ENCODE measurements around the gene NDE1.

NDE1 gene

GRCh38 chr16:15676506-15676905 is 26.5 kb downstream of the NDE1 start:
- no peak overlapping the region for H3K4me3 ChIP-seq (ENCODE audit: low read length in 2 of 2)

GRCh38 chr16:15677447-15677846 is 27.4 kb downstream of the NDE1 start:
- H3K4me1 ChIP-seq (ENCODE audit: control insufficient read depth in 2 of 2, insufficient read depth in 1 of 2, low read depth in 1 of 2, low read length in 2 of 2): peaks cover 0 to under 1% of the 10 kb centered on the region in 2 donors

More at GRCh38 chr16:15676506-15676905, 26.5 kb downstream of the NDE1 start:
- no peak overlapping the region for H2BK15ac ChIP-seq (ENCODE audit: low read length)
- no peak overlapping the region for H3K27ac ChIP-seq (replicated peaks; ENCODE audit: low read length)
- no peak overlapping the region for H2AFZ ChIP-seq (ENCODE audit: low read length)
- no peaks in the 10 kb centered on the region for H3K27me3 ChIP-seq (ENCODE audit: control insufficient read depth in 3 of 3, insufficient read depth in 3 of 3, low read depth in 1 of 3, low read length in 3 of 3)
- no peak overlapping the region for H2BK5ac ChIP-seq (ENCODE audit: low read length)
- H2BK120ac ChIP-seq (ENCODE audit: low read depth, low read length): no peak overlapping the region
- H3K14ac ChIP-seq (ENCODE audit: low read length): no peak overlapping the region
- no peaks in the 10 kb centered on the region for H3K9me3 ChIP-seq (replicated peaks in 1 of 2; ENCODE audit: control insufficient read depth in 2 of 2, insufficient read depth in 1 of 2, low read depth in 1 of 2, low read length in 2 of 2)
- H3K4me1 ChIP-seq (ENCODE audit: control insufficient read depth in 2 of 2, insufficient read depth in 1 of 2, low read depth in 1 of 2, low read length in 2 of 2): peaks cover 0 to 2% of the 10 kb centered on the region in 2 donors
- H4K8ac ChIP-seq (ENCODE audit: low read depth, low read length): no peak overlapping the region
- H3K9ac ChIP-seq (ENCODE audit: low read depth, low read length, poor library complexity): no peak overlapping the region
- peaks cover 7 to 67% of the 10 kb centered on the region in 2 donors for H3K36me3 ChIP-seq (replicated peaks in 1 of 2; ENCODE audit: control insufficient read depth in 2 of 2, insufficient read depth in 2 of 2, low read length in 2 of 2)
- H3K79me1 ChIP-seq (ENCODE audit: low read depth, low read length): peaks cover 1% of the 10 kb centered on the region
- WGBS, 2 donors (ENCODE audit: extremely low coverage in 2 of 2, insufficient read length in 2 of 2, insufficient replicate concordance in 1 of 2): no CpG with 5 or more reads among the region's 10 CpGs
- no peak for DNase-seq (ENCODE audit: low spot score)
- H2AK5ac ChIP-seq (ENCODE audit: low read depth, low read length): no peak overlapping the region
- H3K4ac ChIP-seq (ENCODE audit: low read length): no peak overlapping the region
- H2BK12ac ChIP-seq (ENCODE audit: low read length): no peak overlapping the region
- no peak overlapping the region for H4K91ac ChIP-seq (ENCODE audit: low read depth, low read length, poor library complexity)
- H3K4me2 ChIP-seq (ENCODE audit: insufficient read depth, low read length, poor library complexity, severe bottlenecking): no peak overlapping the region
- no peak overlapping the region for H3K18ac ChIP-seq (ENCODE audit: low read length)
- no peak overlapping the region for H3K23ac ChIP-seq (ENCODE audit: low read depth, low read length, poor library complexity)

GRCh38 chr16:15682105-15682570 is 32.1 kb downstream of the NDE1 start:
- H3K9ac ChIP-seq (ENCODE audit: low read depth, low read length, poor library complexity): no peak overlapping the region
- H2AFZ ChIP-seq (ENCODE audit: low read length): peak overlapping the region; percentile 56
- H2BK120ac ChIP-seq (ENCODE audit: low read depth, low read length): no peak overlapping the region
- peaks cover 14 to 93% of the 10 kb centered on the region in 2 donors for H3K36me3 ChIP-seq (replicated peaks in 1 of 2; ENCODE audit: control insufficient read depth in 2 of 2, insufficient read depth in 2 of 2, low read length in 2 of 2)
- DNase-seq (ENCODE audit: low spot score): peak; percentile 11
- no peak overlapping the region for H2BK12ac ChIP-seq (ENCODE audit: low read length)
- no peak overlapping the region for H3K4ac ChIP-seq (ENCODE audit: low read length)
- no peaks in the 10 kb centered on the region for H3K9me3 ChIP-seq (replicated peaks in 1 of 2; ENCODE audit: control insufficient read depth in 2 of 2, insufficient read depth in 1 of 2, low read depth in 1 of 2, low read length in 2 of 2)
- no peak overlapping the region for H2AK5ac ChIP-seq (ENCODE audit: low read depth, low read length)
- H3K4me1 ChIP-seq (ENCODE audit: control insufficient read depth in 2 of 2, insufficient read depth in 1 of 2, low read depth in 1 of 2, low read length in 2 of 2): no peaks in the 10 kb centered on the region
- H2BK15ac ChIP-seq (ENCODE audit: low read length): no peak overlapping the region
- no peak overlapping the region for H3K4me3 ChIP-seq (ENCODE audit: low read length in 2 of 2)
- H3K27me3 ChIP-seq (ENCODE audit: control insufficient read depth in 3 of 3, insufficient read depth in 3 of 3, low read depth in 1 of 3, low read length in 3 of 3): no peaks in the 10 kb centered on the region
- H3K27ac ChIP-seq (replicated peaks; ENCODE audit: low read length): no peak overlapping the region
- H4K8ac ChIP-seq (ENCODE audit: low read depth, low read length): no peak overlapping the region
- H3K79me1 ChIP-seq (ENCODE audit: low read depth, low read length): no peaks in the 10 kb centered on the region
- no peak overlapping the region for H4K91ac ChIP-seq (ENCODE audit: low read depth, low read length, poor library complexity)
- no peak overlapping the region for H3K14ac ChIP-seq (ENCODE audit: low read length)
- no peak overlapping the region for H3K23ac ChIP-seq (ENCODE audit: low read depth, low read length, poor library complexity)
- H2BK5ac ChIP-seq (ENCODE audit: low read length): no peak overlapping the region
- no CpG with 5 or more reads among the region's 7 CpGs for WGBS, 2 donors (ENCODE audit: extremely low coverage in 2 of 2, insufficient read length in 2 of 2, insufficient replicate concordance in 1 of 2)
- no peak overlapping the region for H3K18ac ChIP-seq (ENCODE audit: low read length)
- H3K4me2 ChIP-seq (ENCODE audit: insufficient read depth, low read length, poor library complexity, severe bottlenecking): no peak overlapping the region

More at GRCh38 chr16:15677447-15677846, 27.4 kb downstream of the NDE1 start:
- no peak overlapping the region for H3K9ac ChIP-seq (ENCODE audit: low read depth, low read length, poor library complexity)
- no peak overlapping the region for H2BK12ac ChIP-seq (ENCODE audit: low read length)
- H3K27ac ChIP-seq (replicated peaks; ENCODE audit: low read length): no peak overlapping the region
- WGBS, 2 donors (ENCODE audit: extremely low coverage in 2 of 2, insufficient read length in 2 of 2, insufficient replicate concordance in 1 of 2): no CpG with 5 or more reads among the region's 5 CpGs
- H3K9me3 ChIP-seq (replicated peaks in 1 of 2; ENCODE audit: control insufficient read depth in 2 of 2, insufficient read depth in 1 of 2, low read depth in 1 of 2, low read length in 2 of 2): no peaks in the 10 kb centered on the region
- H3K4ac ChIP-seq (ENCODE audit: low read length): no peak overlapping the region
- no peak overlapping the region for H4K91ac ChIP-seq (ENCODE audit: low read depth, low read length, poor library complexity)
- H3K4me2 ChIP-seq (ENCODE audit: insufficient read depth, low read length, poor library complexity, severe bottlenecking): no peak overlapping the region
- no peak overlapping the region for H2AFZ ChIP-seq (ENCODE audit: low read length)
- no peak overlapping the region for H2AK5ac ChIP-seq (ENCODE audit: low read depth, low read length)
- no peak for DNase-seq (ENCODE audit: low spot score)
- no peak overlapping the region for H4K8ac ChIP-seq (ENCODE audit: low read depth, low read length)
- H3K23ac ChIP-seq (ENCODE audit: low read depth, low read length, poor library complexity): no peak overlapping the region
- no peak overlapping the region for H3K14ac ChIP-seq (ENCODE audit: low read length)
- H2BK15ac ChIP-seq (ENCODE audit: low read length): no peak overlapping the region
- no peak overlapping the region for H3K4me3 ChIP-seq (ENCODE audit: low read length in 2 of 2)
- H2BK5ac ChIP-seq (ENCODE audit: low read length): no peak overlapping the region
- H2BK120ac ChIP-seq (ENCODE audit: low read depth, low read length): no peak overlapping the region
- H3K18ac ChIP-seq (ENCODE audit: low read length): no peak overlapping the region
- H3K27me3 ChIP-seq (ENCODE audit: control insufficient read depth in 3 of 3, insufficient read depth in 3 of 3, low read depth in 1 of 3, low read length in 3 of 3): no peaks in the 10 kb centered on the region
- H3K36me3 ChIP-seq (replicated peaks in 1 of 2; ENCODE audit: control insufficient read depth in 2 of 2, insufficient read depth in 2 of 2, low read length in 2 of 2): peaks cover 7 to 71% of the 10 kb centered on the region in 2 donors
- peaks cover 1% of the 10 kb centered on the region for H3K79me1 ChIP-seq (ENCODE audit: low read depth, low read length)

GRCh38 chr16:15686287-15686686 is 36.2 kb downstream of the NDE1 start:
- Histone ChIP-seq H3K79me1 (ENCODE audit: low read depth, low read length) (no peaks in the 10 kb centered on the region), H3K14ac (ENCODE audit: low read length) (no peak overlapping the region), H3K23ac (ENCODE audit: low read depth, low read length, poor library complexity) (no peak overlapping the region), H4K8ac (ENCODE audit: low read depth, low read length) (no peak overlapping the region), H2BK5ac (ENCODE audit: low read length) (no peak overlapping the region), H3K9ac (ENCODE audit: low read depth, low read length, poor library complexity) (no peak overlapping the region), H3K27ac (replicated peaks; ENCODE audit: low read length) (no peak overlapping the region), H3K4me1 (ENCODE audit: control insufficient read depth in 2 of 2, insufficient read depth in 1 of 2, low read depth in 1 of 2, low read length in 2 of 2) (no peaks in the 10 kb centered on the region), H3K4me3 (ENCODE audit: low read length in 2 of 2) (no peak overlapping the region), H2BK12ac (ENCODE audit: low read length) (no peak overlapping the region), H2AK5ac (ENCODE audit: low read depth, low read length) (no peak overlapping the region), H3K36me3 (replicated peaks in 1 of 2; ENCODE audit: control insufficient read depth in 2 of 2, insufficient read depth in 2 of 2, low read length in 2 of 2) (peaks cover 17 to 91% of the 10 kb centered on the region in 2 donors), H3K18ac (ENCODE audit: low read length) (no peak overlapping the region), H3K4me2 (ENCODE audit: insufficient read depth, low read length, poor library complexity, severe bottlenecking) (no peak overlapping the region), H2BK15ac (ENCODE audit: low read length) (no peak overlapping the region), H3K27me3 (ENCODE audit: control insufficient read depth in 3 of 3, insufficient read depth in 3 of 3, low read depth in 1 of 3, low read length in 3 of 3) (no peaks in the 10 kb centered on the region), H2AFZ (ENCODE audit: low read length) (no peak overlapping the region), H4K91ac (ENCODE audit: low read depth, low read length, poor library complexity) (no peak overlapping the region), H3K9me3 (replicated peaks in 1 of 2; ENCODE audit: control insufficient read depth in 2 of 2, insufficient read depth in 1 of 2, low read depth in 1 of 2, low read length in 2 of 2) (no peaks in the 10 kb centered on the region), H3K4ac (ENCODE audit: low read length) (no peak overlapping the region), H2BK120ac (ENCODE audit: low read depth, low read length) (no peak overlapping the region)
- DNase-seq (ENCODE audit: low spot score): no peak
- WGBS, 2 donors (ENCODE audit: extremely low coverage in 2 of 2, insufficient read length in 2 of 2, insufficient replicate concordance in 1 of 2): no CpG with 5 or more reads among the region's 2 CpGs

Data from neuronal stem cell (in vitro differentiated cells).